Peyer's patch (tissue), 4 donors: ENCODE results near the gene HCST. TPM values are rescaled to one million over a fixed set of nuclear protein-coding genes. Genes with fewer than 3 reads are reported as not detected.
"Not testable (repeated sequence)": the region's sequence is repeated elsewhere in the genome, so short reads cannot be mapped to it uniquely, and the experiment has no call there.

ENCODE experiments used
- DNase-seq, 3 donors: peaks; one replicate each; pipeline ENCODE4 v3.0.0-alpha.2; 2017 to 2019
- H3K27ac ChIP-seq, 4 donors: fragments of 200-600 bp; sonication (generic); one replicate each; pipeline ENCODE4 v1.5.1; 2016 to 2019
- H3K27me3 ChIP-seq, 2 donors: fragments of 200-600 bp; sonication (generic); one replicate each; pipeline ENCODE4 v1.5.1; 2019
- H3K36me3 ChIP-seq, 3 donors: fragments of 200-600 bp; sonication (generic); one replicate each; pipeline ENCODE4 v1.5.1; 2016 to 2019
- H3K4me1 ChIP-seq, 4 donors: fragments of 200-600 bp; sonication (generic); one replicate each; pipeline ENCODE4 v1.5.1; 2016 to 2019
- H3K4me3 ChIP-seq, 4 donors: fragments of 200-600 bp; sonication (generic); 1 replicate in 3 of 4; 2 replicates in 1 of 4; pipeline ENCODE4 v1.5.1; 2016 to 2019; ENCODE audit warnings: mild to moderate bottlenecking in 1 of 4
- H3K9me3 ChIP-seq, 4 donors: fragments of 200-600 bp; sonication (generic); one replicate each; pipeline ENCODE4 v1.5.1; 2016 to 2019; ENCODE audit warnings: mild to moderate bottlenecking in 1 of 4
- POLR2A ChIP-seq, 2 donors: fragments of 450-650 bp; IDR thresholded peaks; one replicate each; pipeline ENCODE4 v1.5.1; 2017; ENCODE audit warnings: antibody characterized with exemption in 2 of 2, mild to moderate bottlenecking in 2 of 2, moderate library complexity in 2 of 2
- total RNA-seq, 4 donors: library from RNA; depleted of rRNA; stranded (reverse); fragments of >200 nt; gene quantifications; one replicate each; pipeline ENCODE4 v1.1.0, GENCODE V29; 2016
- TF ChIP-seq, protein P1 (sequence below), 6 experiments: fragments of 450-650 bp in 4 of 6; fragments of 200-600 bp in 2 of 6; sonication (generic) in 1 of 6; IDR thresholded peaks; one replicate each; pipeline ENCODE4 v1.5.1; 2017 to 2019; ENCODE audit warnings: antibody characterized with exemption in 6 of 6, mild to moderate bottlenecking in 3 of 6, moderate library complexity in 1 of 6

HCST gene
- total RNA-seq, 4 donors from 2014 or later = 9.7 TPM; not detected in 3

DNA sequence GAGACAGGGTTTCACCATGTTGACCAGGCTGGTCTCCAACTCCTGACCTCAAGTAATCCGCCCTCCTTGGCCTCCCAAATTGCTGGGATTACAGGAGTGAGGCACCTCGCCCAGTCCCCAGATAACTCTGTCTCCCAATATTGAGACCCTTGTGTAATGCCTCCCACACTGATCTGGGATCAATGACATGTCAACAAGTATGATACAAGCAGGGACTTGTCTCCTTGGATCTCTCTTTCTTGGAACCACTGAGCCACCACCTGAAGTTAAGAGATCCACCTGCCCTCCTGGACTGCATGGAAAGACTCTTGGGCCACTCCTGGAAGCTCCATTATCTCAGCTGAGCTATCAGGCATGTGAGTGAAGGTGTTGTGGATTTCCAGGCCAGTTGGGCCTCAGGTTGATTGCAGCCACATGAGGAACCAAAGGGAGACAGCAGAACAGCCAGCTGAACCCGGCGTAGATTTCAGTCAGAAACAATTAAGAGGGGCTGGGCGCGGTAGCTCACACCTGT, 17.0 kb upstream of the HCST start:
- TF ChIP-seq, protein P1, sequence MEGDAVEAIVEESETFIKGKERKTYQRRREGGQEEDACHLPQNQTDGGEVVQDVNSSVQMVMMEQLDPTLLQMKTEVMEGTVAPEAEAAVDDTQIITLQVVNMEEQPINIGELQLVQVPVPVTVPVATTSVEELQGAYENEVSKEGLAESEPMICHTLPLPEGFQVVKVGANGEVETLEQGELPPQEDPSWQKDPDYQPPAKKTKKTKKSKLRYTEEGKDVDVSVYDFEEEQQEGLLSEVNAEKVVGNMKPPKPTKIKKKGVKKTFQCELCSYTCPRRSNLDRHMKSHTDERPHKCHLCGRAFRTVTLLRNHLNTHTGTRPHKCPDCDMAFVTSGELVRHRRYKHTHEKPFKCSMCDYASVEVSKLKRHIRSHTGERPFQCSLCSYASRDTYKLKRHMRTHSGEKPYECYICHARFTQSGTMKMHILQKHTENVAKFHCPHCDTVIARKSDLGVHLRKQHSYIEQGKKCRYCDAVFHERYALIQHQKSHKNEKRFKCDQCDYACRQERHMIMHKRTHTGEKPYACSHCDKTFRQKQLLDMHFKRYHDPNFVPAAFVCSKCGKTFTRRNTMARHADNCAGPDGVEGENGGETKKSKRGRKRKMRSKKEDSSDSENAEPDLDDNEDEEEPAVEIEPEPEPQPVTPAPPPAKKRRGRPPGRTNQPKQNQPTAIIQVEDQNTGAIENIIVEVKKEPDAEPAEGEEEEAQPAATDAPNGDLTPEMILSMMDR (IDR thresholded peaks at IDR 0.05) = no peak
- TF ChIP-seq POLR2A (IDR thresholded peaks at IDR 0.05) = no peak
- Histone ChIP-seq H3K4me3 (no peak overlapping the region), H3K36me3 (peaks cover 0 to 31% (median 0%) of the 10 kb centered on the region in 3 donors), H3K27ac (no peak overlapping the region), H3K4me1 (no peaks in the 10 kb centered on the region), H3K27me3 (no peaks in the 10 kb centered on the region), H3K9me3 (no peaks in the 10 kb centered on the region)
- no peak for DNase-seq

DNA sequence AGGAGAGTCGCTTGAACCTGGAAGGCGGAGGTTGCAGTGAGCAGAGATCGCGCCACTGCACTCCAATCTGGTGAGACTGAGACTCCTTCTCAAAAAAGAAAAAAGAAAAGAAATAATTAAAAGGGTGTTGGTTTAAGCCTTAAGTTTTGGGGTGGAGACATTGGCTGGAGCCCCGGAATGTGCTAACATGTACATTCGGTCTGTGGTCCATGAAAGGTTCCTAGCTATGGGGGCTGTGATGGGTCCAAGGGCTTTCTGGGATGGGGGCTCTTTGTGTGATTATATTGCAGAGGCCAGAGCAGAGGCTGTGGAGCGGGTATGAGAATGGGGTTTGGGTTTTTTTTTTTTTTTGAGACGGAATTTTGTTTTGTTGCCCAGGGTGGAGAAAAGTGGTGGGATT, 16.4 kb upstream of the HCST start:
- Histone ChIP-seq H3K4me3 (no peak overlapping the region), H3K36me3 (peaks cover 0 to 37% (median 0%) of the 10 kb centered on the region in 3 donors), H3K27me3 (no peaks in the 10 kb centered on the region), H3K9me3 (no peaks in the 10 kb centered on the region), H3K27ac (no peak overlapping the region), H3K4me1 (no peaks in the 10 kb centered on the region)
- TF ChIP-seq POLR2A (IDR thresholded peaks at IDR 0.05) = no peak
- TF ChIP-seq, protein P1 (IDR thresholded peaks at IDR 0.05) = no peak
- DNase-seq = no peak

DNA sequence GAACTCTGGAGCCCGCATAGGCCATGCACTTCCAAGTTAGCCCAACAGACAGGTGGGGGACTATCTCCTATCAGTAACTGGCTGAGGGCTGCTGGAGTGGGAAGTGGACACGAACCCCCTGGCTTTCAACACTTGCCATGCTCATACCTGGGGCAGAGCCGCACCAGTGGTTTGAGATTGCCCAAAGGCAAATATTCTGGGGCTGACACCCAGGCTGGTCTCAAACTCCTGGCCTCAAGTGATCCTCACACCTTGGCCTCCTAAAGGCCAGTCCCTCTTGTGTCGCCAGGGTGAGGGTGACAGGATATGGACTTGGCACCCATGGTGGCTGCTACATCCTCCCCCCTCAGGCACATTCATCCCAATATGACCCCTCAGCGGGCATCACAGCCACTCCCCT, 15.1 kb upstream of the HCST start:
- TF ChIP-seq, protein P1 (IDR thresholded peaks at IDR 0.05) = no peak
- TF ChIP-seq POLR2A (IDR thresholded peaks at IDR 0.05) = no peak
- H3K27me3 ChIP-seq = no peaks in the 10 kb centered on the region
- no peaks in the 10 kb centered on the region for H3K9me3 ChIP-seq
- H3K36me3 ChIP-seq = peaks cover 0 to 50% (median 0%) of the 10 kb centered on the region in 3 donors
- no peak overlapping the region for H3K27ac ChIP-seq
- H3K4me3 ChIP-seq = no peak overlapping the region
- no peaks in the 10 kb centered on the region for H3K4me1 ChIP-seq
- DNase-seq = no peak

DNA sequence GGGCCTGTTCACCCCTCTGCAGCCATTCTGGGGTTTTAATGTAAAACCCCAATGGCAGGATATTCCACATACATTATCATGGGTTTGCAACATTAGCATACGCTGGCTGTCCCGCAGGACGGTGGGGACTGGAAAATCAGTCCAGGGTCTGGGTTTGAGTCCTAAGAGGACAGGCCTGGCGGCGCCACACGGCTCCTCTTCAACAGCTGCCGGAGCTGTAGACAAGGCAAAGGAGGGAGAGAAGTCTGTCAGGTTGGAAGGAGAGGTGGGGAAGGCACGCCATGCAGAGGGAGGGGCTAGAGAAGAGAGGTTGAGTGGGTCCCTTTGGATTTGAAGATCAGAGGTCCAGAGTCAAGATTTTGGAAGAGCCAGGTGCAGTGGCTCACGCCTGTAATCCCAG, 13.9 kb upstream of the HCST start:
- H3K4me1 ChIP-seq = no peaks in the 10 kb centered on the region
- H3K4me3 ChIP-seq = no peak overlapping the region
- H3K9me3 ChIP-seq = no peaks in the 10 kb centered on the region
- H3K27ac ChIP-seq = no peak overlapping the region
- H3K27me3 ChIP-seq = no peaks in the 10 kb centered on the region
- peaks cover 0 to 62% (median 0%) of the 10 kb centered on the region in 3 donors for H3K36me3 ChIP-seq
- DNase-seq = no peak
- no peak for TF ChIP-seq POLR2A (IDR thresholded peaks at IDR 0.05)
- TF ChIP-seq, protein P1 (IDR thresholded peaks at IDR 0.05) = no peak

DNA sequence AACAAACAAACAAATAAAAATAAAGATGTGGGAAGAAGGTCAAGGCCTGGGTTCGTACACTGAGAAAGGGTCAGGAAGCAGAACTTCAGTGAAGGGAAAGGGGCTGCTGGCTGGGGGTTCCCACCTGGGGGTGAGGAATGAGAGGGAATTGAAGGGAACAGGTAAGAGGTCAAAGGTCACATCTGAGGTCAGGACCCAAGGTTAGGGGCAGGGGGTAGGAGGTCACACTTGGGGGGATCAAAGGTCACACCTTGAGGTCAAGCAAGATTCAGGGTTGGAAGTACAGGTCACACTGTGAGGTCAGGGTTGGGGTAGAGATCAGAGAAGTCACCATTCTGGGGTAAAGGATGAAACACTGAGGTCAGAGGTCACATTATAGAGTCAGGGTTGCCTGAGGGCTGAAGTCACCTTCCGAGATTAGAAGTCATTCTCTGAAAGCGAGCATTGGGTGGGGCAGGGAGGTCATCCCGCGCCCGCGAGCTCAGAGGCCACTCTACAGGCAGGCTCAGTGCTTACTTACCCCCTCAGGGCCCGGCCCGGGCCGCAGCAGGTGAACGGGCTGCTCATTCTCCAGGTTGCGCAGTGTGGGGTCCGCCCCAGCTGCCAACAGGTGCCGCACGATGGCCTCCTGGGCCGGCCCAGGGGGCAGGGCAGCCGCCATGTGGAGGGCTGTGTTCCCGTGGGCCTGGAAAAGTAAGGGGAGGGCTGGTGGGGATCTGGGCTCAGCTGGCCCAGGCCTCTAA, 12.8 kb upstream of the HCST start:
- no peaks in the 10 kb centered on the region for H3K4me1 ChIP-seq
- H3K9me3 ChIP-seq = no peaks in the 10 kb centered on the region
- DNase-seq = no peak
- no peaks in the 10 kb centered on the region for H3K27me3 ChIP-seq
- no peak for TF ChIP-seq POLR2A (IDR thresholded peaks at IDR 0.05)
- H3K4me3 ChIP-seq = no peak overlapping the region
- no peak overlapping the region for H3K27ac ChIP-seq
- H3K36me3 ChIP-seq = peaks cover 0 to 72% (median 0%) of the 10 kb centered on the region in 3 donors

DNA sequence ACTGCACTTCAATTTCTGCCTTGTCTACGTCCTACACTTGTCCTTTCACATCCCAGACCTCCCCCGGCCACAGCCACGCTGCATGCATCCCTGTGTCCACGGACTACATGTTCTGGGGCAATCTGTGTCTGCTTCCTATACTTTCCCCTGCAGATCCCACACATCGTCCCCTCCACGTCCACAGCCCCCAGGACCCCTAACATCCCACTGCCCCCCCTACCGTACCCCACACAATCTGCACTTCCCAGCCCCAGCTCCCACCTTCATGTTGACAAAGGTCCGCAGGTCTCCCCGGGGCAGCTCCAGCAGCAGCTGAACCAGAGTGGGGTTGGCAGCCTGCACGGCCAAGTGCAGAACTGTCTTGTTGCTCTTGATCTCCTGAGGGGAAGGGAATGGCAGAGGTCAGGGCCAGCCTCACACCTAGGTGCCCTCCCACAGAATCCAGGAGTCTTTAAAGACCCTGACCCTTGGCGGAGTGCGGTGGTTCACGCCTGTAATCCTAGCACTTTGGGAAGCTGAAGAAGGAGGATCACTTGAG, 12.1 kb upstream of the HCST start:
- TF ChIP-seq, protein P1 (IDR thresholded peaks at IDR 0.05) = no peak
- no peak for TF ChIP-seq POLR2A (IDR thresholded peaks at IDR 0.05)

DNA sequence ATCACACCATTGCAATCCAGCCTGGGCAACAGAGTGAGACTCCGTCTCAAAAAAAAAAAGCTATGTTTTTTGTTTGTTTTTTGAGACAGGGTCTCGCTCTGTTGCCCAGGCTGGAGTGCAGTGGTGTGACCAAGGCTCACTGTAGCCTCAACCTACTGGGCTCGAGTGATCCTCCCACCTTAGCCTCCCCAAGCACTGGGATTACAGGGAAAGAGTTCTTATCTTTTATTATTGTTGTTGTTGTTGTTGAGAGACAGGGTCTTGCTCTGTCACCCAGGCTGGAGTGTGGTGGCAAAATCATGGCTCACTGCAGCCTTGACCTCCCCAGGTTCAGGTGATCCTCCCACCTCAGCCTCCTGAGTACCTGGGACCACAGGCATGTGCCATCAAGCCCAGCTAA, 10.5 kb upstream of the HCST start:
- not testable (repeated sequence) for H3K4me1 ChIP-seq, H3K27ac ChIP-seq, H3K27me3 ChIP-seq, DNase-seq, H3K9me3 ChIP-seq, H3K4me3 ChIP-seq
- H3K36me3 ChIP-seq = peaks cover 0 to 95% (median 0%) of the 10 kb centered on the region in 3 donors

More for the DNA sequence above, 12.1 kb upstream of the HCST start:
- Histone ChIP-seq H3K27me3 (no peaks in the 10 kb centered on the region), H3K27ac (no peak overlapping the region), H3K9me3 (no peaks in the 10 kb centered on the region), H3K36me3 (peaks cover 0 to 79% (median 0%) of the 10 kb centered on the region in 3 donors), H3K4me1 (no peaks in the 10 kb centered on the region), H3K4me3 (no peak overlapping the region)
- DNase-seq = no peak
